Measurements from ENCODE around the gene JTB.

JTB gene

GRCh38 chr1:153926405-153926804, 51.1 kb downstream of the JTB start:
- Mint-ChIP-seq H3K9me3 (no peaks in the 10 kb centered on the region), H3K4me1 (peaks cover 7% of the 10 kb centered on the region), H3K27ac (no peak overlapping the region), H3K36me3 (ENCODE audit: low read depth) (peaks cover 6% of the 10 kb centered on the region), H3K4me3 (no peak overlapping the region), H3K27me3 (ENCODE audit: low read depth) (no peaks in the 10 kb centered on the region)
- TF ChIP-seq CTCF (IDR thresholded peaks at IDR 0.05; ENCODE audit: unreplicated experiment in 3 of 3): no peak
